GM21390 (cell line): ENCODE measurements around the gene ANKRD23.
"Not testable (repeated sequence)": the region's sequence is repeated elsewhere in the genome, so short reads cannot be mapped to it uniquely, and the experiment has no call there.

Experiments
- ATAC-seq: cut with Tn5 transposase; IDR thresholded peaks from one replicate; pipeline ENCODE4 v1.9.1; 2021; ENCODE audit not compliant: unreplicated experiment

ANKRD23 gene

DNA sequence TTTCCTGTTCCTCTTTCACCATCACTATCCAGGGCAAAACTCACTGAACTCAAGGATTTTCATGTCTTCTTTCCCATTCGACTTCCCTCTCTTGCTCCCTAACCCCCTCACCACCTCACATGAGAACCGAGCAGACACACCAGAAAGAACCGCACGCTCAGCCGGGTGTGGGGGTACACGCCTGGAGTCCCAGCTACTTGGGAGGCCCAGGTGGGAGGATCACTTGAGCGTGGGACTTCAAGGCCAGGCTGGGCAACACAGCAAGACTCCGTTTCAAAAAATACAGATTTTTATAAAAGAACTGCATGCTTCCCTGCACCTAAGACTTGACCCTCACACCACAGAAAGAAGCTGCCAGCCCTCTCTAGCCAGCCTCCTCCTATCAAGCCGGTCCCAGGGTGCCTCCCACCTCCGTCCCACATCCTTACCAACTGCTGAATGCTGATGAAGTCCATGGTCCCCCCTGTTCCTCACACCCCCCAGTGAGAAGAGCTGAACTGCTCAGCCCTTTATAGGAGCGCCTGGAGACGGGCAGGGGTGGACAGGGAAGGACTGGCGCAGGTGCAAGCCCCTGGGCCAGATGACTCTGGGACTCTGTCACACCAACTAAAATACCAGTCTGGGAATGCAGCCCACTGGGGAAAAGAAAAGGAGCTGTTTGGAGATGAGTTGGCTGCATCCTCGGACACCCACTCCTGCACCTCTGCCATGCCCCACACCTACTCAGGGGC, at the start of gene ANKRD23:
Gene ANKRD23 (minus strand): TSS at position 484 of the 731 bp plus-strand sequence. CDS start 29 bp downstream, at position 455.
- no peak for ATAC-seq

DNA sequence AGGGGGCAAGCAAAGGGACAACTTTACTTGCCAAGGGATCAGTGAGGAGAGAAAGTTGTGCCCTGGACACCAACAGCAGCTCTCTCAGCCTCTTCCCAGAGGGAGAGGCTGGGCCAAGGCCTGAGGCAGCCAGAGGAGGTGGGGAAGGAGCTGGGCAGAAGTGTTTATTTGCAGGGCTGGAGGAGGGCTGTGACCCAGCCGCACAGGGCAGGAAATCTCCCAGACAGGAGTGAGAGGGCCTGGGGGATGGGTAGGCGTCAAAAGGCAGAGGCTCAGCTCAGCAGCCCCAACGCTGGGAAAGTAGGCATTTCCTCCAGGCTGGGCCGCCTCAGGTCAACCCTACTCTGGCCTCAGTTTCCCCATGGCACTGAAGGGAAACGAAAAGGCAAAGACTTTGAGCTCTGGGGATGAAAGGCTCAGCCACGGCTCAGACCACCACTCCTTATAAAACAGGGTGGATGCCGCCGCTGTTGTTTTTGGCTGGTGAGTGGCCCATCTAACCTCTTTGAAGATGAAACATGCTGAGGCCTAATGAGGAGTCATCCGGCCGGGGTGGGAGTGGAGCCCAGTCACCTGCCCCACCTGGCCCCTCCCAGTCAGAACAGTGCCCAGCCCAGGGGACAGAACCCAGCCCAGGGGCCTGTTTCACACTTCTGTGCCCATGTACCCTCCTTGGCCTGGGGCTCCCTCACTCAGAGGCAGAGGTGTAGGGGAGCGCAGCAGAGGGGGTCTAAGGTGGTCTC, 47.9 kb upstream of the ANKRD23 start:
- no peak for ATAC-seq

DNA sequence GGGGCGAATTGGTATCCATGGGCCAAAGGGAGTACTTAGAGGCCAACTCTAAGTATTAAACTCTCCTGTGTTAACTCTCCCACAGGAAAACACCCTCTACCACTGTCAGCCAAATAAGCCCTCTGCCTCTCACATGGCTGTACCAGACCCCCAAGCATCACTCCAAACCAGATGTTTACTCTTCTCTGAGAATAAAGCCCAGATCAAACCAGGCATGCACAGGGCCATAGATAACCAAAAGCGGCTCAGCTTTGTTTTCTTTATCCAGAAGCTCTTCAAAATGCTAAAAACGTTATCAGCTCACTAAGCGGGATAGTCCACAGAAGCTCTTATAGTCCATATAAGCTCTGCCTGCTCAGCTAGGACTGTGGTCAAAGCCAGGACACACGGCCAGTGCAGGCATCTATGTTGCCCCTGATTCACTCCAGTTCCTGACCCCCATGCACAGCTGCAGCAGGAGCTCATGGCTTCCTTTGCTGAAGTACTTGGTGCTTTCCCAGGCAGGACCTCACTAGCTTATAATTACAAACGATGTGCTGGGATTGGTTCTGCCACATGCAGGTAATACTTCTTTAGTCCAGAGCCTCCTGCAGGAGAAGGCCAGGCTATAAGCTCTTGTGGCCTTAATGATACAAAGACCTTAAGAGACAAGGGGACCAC, 47.0 kb upstream of the ANKRD23 start:
- no peak for ATAC-seq

- ATAC-seq: no peak
Observed at GRCh38 chr2:96890252-96890651, 46.4 kb upstream of the ANKRD23 start.

DNA sequence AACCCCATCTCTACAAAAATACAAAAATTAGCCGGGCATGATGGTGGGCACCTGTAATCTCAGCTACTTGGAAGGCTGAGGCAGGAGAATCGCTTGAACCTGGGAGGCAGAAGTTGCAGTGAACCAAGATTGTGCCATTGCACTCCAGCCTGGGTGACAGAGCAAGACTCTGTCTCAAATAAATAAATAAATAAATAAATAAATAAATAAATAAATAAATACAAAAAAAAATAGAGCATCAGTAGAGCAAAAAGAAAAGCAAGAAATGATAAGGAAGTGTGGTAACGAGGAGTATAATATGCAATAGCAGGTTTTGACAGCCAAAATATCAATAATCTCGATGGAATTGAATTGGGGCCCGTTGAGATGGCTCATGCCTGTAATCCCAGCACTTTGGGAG, 45.7 kb upstream of the ANKRD23 start:
- ATAC-seq: not testable (repeated sequence)

- no peak for ATAC-seq
Observed at GRCh38 chr2:96888072-96889011, 44.5 kb upstream of the ANKRD23 start.

DNA sequence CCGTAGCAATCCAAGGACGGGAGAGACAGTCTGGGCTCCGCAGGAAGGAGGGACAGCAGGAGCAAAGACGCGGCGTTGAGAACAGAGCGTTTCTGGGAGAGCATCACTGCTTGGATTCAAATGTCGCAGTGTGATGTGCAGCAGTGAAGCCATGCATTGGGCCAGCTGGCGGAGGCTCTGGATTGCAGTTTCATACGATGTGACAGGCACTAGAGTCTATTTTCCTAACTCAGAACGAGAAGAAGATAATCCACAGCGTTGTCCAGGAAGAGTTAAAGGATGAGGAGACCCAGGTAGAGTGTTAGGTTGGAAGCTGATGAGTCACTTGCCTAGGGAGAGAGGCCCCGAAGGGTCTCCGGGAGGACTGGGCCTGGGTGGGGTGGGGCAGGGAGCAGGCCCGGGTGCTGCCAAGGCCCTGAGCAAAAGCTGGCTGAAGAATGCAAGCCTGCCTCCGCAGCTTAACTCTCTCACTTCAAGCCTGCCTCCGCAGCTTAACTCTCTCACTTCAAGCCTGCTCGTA, 43.7 kb upstream of the ANKRD23 start:
- ATAC-seq: no peak

DNA sequence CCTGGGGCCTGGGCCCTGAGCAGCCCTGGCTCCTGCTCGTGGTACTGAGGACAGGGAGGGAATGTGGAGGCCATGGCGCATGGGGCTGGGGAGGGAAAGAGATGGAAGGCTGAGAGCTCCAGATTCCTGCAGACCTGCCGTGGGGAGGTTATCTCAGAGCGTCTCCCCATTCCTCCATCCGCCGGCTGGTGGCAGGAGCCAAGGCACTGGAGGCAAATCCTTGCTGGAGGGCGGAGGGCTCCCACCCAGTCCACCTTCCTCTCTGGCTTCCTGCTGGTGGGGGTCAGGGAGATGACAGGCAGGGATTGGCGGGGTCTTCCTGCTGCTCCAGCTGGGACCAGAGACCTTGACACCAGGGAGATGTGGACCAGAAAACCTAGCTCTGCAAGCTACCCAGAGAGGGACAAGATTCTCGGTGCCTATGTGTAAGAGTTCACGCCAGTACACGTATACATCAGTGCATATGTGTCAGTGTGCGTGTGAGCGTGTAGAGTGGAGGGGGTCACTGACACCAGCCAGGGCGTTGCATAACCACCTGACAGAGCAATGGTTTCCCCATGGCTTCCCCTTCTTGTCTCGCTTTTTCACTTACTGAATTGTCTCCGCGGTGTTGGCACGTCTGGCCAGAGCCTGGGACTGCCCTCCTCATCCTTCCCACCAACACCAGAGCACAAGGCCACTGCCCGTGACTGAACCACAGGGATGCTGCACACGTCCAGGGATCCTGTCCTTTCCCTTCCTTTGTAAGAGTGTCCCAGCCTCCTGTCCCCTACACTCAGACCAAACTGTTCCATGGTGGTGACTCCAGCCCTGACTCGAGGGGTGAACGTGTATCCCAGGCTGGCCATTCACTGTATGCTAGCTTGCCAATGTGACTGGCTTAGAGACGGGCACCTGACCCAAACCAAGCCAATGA, 41.9 kb upstream of the ANKRD23 start:
- ATAC-seq: no peak

- ATAC-seq: no peak
Observed at GRCh38 chr2:96884299-96885094, 40.7 kb upstream of the ANKRD23 start.

GRCh38 chr2:96883306-96883705, 39.5 kb upstream of the ANKRD23 start:
- no peak for ATAC-seq

DNA sequence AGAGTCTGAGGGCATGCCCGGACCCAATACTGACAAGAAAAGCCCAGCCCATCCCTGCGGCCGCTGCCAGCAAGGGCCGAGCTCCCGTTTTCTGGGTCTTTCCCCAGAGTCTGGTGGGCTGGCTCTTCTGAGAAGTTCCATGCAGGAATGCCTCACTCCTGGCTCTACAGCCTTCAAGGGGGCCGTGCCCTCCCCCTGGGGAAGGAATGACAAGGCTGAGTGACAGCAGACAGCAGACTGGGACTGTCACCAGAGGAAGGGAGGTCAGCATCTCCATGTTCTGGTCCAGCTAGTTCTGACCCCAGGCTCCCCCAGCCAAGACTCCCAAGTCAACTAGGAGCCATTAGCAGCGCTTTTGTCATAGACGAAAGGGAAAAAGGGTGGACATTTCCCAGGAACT, 39.1 kb upstream of the ANKRD23 start:
- ATAC-seq: no peak

DNA sequence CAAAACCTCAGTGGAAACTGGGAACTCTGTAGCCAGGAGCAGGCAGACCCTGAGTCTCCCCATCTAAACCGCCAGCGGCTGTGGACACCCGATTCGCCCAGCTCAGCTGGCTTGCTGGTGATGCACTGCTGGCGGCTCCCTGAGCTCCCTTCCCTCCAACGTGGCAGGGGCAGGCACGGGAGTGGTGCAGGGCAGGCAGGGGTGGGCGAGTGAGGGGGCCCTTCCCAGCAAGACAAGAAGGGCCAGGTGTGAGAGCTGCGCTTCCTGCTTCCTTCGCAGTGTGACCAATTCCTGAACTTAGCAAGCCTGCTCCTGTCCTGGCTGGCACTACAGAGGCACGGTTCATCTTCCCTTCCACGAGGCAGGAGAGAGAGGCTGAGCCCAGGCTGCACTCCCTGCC, 38.4 kb upstream of the ANKRD23 start:
- no peak for ATAC-seq

GRCh38 chr2:96881349-96882195, 37.8 kb upstream of the ANKRD23 start:
- no peak for ATAC-seq

DNA sequence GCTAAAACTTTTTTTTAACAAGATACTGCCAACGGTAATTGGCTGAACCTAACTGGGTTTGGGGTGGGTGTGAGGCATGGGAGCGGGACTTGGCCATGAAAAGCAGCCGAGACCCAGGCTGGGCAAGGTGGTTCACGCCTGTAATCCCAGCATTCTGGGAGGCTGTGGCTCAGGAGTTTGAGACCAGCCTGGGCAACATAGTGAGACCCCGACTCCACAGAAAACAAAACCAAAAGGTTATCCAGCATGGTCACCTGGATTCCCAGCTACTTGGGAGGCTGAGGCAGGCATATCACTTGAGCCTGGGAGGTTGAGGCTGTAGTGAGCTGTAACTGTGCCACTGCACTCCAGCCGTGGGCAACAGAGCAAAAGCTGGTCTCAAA, 37.1 kb upstream of the ANKRD23 start:
- ATAC-seq: no peak

DNA sequence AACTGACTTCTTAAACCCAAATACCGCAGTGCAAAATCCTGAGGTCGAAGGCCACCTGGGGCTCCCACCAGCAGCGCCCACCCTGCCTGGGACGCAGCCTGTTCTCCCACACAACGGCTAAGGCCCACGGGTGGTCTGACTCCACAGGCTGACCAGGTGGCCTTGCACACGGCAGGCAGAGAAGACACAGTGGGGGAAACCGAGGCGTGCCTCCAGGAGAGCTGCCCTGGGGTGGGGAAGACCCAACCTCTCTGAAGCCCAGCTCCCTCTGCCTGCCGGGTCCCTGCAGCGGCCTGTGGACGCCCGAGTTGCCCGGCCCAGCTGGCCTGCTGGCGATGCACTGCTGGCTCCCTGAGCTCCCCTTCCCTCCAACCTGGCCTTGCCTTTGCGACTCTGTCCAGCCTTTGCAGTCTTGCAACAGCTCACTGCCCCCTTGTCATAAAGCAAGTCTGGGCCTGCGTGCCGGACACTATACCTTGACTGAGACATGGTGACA, 35.8 kb upstream of the ANKRD23 start:
- no peak for ATAC-seq

DNA sequence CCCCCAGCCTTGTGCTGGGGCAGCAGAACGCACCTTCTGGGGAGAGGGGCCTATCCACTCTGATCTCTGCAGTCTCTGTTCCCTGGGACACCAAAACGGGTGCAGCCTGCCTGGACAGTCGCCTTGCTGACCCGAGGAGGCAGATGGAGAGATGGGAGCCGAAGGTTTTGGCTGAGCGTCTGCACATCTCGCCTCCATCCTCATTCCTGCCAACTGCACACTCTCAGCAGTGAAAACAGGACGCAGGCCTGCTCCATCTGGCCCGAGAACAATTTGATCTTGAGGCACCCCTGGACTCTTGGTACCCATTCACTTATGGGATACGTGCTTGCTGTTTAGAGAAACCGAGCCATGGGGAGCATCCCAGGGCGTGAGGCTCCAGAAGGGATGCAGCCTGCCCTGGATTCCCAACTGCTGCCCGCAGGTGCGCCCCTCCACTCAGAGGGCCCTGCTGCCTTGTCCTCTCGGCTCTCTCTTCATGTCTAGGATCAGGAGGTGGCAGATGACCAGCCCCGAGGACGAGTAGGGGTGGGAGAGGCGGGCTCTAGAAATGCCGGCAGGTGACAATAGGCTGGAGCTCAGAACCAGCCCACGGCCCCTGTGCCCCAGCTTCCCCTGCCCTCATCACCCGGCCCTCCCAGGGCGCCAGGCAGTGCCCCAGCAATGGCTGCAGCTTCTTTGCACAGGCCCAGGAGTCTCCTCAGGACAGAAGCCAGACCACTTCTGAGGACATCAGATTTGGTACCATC, 35.1 kb upstream of the ANKRD23 start:
- ATAC-seq: no peak

GRCh38 chr2:96878171-96878570, 34.4 kb upstream of the ANKRD23 start:
- no peak for ATAC-seq
